ENCODE results near the gene MTCL3.

MTCL3 gene

GRCh38 chr6:127468936-127469335 is 50.2 kb downstream of the MTCL3 start:
- no peak for DNase-seq (ENCODE audit: low read depth)

DNA sequence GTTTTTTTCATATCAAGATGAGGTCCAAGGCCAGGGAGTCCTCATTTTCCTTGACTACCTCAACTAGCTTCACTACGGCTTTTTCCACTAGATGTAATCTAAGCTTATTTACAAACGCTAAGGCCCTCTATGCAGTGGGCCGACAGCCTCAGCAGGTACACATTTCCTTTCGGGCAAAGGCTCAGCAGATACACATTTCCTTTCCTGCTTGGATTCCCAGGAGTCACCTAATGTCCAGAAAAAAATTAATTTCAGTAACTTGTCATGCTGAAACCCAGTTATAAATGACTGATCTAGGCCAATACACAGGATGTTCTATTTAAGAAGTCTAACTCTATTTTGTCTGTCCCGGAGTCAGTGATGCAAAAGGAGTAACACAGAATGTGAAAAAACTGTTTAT is 52.7 kb downstream of the MTCL3 start:
- no peak for DNase-seq (ENCODE audit: low read depth)

DNA sequence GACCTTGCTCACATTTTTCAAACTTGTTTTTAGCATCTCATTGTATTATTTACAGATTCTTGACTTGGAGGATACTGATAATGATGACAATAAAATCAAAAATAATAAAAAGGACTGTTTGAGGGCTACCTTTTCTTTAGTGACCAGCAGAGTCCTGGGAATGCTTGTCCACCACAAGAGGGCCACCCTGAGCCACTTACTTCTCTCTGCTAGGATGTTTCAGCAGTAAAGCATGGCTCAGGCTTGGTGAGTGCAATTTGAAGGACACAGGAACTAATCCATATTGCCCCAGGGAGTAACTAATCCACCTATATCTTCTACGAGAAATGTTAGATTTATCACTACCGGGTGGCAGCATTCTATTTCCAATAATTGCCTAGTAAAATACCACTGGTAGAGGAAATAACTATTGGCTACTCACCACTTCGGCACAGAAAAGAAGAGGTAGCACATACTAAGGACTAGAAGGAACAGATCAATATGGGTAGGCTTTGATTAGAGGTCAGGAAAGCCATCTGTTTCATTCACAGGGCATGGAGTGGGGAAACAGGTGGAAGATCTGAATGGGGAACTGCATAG is 54.2 kb downstream of the MTCL3 start:
- peak; percentile 80 for DNase-seq (ENCODE audit: low read depth)

- DNase-seq (ENCODE audit: low read depth), result peak; percentile 94
Observed at GRCh38 chr6:127464161-127464880, 54.8 kb downstream of the MTCL3 start.

DNA sequence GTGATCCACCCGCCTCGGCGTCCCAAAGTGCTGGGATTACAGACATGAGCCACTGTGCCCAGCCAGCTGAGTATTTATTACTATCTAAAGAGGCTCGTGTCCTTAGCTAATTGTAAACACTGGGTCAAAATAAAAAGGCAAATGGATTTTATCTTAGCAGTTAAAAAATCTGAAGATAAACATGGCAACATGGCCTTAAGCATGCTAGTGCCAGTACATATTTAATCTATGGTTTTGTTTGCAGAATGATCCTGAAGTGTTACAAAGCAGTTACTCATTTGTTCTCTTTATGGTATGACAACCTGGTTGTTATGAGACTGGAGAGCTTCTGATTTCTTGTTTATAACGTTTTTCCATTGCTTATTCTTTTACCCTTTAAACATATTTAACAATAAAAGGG is 56.1 kb downstream of the MTCL3 start:
- no peak for DNase-seq (ENCODE audit: low read depth)

GRCh38 chr6:127462376-127462775 is 56.8 kb downstream of the MTCL3 start:
- peak; percentile 70 for DNase-seq (ENCODE audit: low read depth)

DNA sequence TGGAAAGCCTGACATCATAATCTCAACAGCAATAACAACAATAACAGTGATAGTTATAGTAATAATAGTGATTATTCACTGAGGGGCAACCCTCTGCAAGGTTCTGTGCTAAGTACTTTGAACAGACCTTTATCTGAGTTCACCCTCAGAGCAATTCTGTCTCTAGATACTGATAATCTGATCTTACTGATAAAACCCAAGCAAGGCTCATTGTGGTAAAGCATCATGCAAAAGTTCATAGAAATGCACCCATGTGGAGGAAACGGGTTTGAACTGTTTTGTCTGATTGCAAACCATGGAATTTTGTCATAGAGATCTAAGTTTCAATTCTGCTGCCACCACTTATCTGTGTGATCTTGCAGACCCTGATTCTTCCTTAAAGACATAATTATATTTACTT is 58.7 kb downstream of the MTCL3 start:
- DNase-seq (ENCODE audit: low read depth), result no peak

DNA sequence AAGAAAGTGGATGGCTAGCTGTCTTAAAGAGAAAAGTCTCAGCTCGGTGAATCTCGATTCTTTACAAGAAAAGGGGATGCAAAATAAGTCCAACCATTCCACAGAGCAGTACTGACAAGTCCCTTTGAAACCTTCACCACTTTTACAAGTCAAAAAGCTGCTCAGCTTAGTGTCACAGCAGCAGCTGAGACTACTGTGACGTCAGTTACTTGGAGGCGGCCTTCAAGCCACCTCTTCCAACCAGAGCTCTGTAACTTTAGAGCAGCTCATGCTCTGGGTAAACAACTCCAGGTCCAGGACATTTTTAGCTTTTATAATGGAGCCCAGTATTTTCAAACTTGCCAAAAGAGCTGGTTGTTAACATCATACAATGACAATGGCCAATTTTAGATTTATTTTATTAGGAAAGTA is 59.9 kb downstream of the MTCL3 start, which contains the start of gene KIAA0408:
Gene KIAA0408 (minus strand): TSS at position 159 of the 411 bp plus-strand sequence. CDS start 5,408 bp downstream, outside the sequence.
- peak; percentile 92 for DNase-seq (ENCODE audit: low read depth)

DNA sequence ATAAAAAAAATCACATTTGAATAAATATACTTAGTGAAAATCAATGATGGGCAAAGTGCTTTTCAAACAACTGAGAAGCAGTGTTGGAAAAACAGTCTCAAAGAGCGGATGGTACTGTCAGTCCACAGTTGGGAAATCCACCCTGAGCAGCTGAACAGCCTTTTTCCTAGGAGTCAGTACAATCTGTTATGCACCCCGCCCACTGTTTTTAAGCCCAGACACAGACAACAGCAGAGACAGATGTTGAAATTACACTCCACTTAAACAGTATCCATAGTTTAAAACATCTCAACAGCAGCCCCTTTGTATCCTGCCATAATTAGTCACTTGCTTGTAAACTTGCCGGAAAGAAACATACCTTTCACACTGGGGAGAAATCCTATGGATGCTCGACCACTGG is 60.3 kb downstream of the MTCL3 start:
- DNase-seq (ENCODE audit: low read depth), result peak; percentile 76

DNA sequence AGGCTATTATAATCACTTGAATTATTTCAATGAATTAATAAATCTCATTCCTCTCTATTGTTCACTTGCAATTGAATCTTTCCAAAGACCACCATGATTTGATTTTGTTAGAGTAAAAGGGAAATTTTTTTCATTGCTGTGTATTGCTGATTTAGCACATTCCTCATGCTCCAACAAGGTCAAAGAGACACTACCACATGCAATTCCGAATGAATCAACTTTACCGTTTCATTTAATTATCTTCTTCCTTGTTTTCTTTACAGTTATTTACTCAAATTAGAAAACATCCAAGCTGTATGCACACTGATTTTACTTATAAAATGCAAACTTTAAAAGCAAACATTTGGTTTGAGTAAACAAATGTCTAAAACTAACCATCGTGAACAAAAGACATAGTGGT is 60.9 kb downstream of the MTCL3 start:
- DNase-seq (ENCODE audit: low read depth), result no peak

DNA sequence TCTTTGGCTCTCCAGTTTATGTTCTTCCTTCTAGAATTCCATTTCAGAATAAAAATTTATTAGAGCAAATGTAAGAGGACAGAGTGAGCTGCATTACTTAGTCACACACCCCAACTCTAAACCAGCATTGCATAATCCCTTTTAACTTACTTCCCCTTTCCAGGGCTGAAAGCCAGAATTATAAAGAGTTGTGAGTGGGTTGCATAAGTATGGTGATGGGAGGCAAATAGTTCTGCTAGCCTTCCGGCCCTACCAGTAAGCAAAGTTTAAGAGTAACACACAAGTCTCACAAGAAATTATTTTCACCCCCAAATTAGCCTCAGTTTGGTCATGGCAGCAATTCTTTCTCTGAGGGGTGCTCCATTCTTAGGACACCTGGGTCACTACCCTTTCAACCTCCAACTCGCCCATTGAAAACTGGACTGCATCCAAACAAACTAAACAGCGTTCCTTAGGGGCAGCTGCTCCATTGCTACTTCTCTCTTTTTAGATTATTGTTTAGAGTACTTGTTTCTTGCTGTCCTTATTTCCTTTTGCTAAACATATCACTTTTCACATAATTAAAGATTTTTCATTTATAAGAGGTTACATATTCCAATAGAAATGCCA is 61.6 kb downstream of the MTCL3 start:
- peak; percentile 29 for DNase-seq (ENCODE audit: low read depth)

DNA sequence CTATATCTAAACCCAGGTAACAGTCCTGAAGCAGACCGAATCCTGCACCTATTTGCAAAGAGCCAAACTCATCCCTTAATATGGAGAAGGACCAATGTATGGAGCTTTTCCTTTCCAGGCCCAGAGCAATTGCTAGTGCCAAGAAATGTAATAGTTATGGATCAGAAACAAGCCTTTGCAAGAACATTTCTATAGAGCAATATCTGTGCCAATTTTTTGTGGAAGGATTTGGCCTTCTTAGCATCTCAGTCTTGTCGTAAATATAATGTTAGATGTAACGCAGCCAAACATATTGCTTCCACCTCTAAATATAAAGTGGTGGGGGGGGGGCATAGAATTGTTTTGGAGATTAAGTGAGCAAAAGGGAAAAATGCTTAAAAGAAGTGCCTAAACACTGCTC is 62.7 kb downstream of the MTCL3 start:
- DNase-seq (ENCODE audit: low read depth), result no peak

DNA sequence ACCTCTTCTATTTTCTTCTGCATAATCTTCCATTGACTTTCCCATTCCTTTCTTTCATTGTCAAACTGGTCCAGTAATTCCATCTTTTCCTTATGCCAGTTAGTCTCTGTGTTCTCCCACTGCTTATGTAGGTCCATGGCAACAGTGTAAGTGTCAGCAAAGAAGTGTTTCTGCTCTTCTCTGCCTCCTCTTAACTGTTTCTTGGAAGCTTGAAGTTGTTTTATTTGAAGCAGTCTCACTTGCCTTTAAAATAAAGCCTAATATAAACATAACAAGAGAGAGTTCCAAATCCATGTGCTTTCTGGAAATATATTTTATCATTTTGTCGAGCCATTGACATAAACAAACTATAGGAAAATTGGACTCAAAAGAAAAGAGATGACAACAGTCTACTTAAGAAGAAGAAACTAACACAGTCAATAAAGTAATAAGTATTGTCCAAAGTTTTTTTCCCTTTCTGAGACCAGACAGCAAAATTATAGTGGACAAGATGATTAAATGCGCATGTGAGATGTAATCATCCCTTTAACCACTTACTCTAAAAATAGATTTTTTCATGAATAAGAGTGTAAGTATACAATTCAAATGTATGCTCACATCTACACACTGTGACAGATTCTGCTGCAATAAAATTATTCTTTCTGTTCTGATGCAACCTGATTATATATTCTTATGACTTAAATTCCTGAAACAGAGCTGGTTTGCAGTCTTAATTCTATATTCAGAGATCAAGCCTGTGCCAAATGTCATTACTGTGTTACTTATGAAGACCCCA is 65.1 kb downstream of the MTCL3 start:
- DNase-seq (ENCODE audit: low read depth), result no peak

- no peak for DNase-seq (ENCODE audit: low read depth)
Observed at GRCh38 chr6:127452803-127453202, 66.3 kb downstream of the MTCL3 start.

DNA sequence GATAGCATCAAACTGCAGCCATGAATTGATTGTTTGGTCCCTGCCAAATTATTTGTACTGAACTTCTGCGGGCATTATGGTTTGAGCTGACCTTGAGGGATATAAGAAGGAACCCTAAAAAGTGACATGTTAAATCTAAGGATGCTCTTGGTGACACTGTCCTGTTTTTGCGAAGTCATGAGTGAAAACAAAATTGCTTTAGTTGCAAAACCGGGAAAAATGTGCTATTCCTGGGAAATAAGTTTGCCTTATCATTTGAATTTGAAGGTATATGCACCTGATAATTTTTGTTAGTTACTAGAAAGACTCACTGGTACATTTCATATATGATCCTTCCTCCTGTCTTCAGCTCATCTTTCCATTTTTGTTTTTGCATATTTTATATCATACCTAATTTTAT is 67.7 kb downstream of the MTCL3 start:
- no peak for DNase-seq (ENCODE audit: low read depth)

GRCh38 chr6:127447780-127448179 is 71.4 kb downstream of the MTCL3 start:
- DNase-seq (ENCODE audit: low read depth), result no peak

- peak; percentile 44 for DNase-seq (ENCODE audit: low read depth)
Observed at GRCh38 chr6:127446356-127446755, 72.8 kb downstream of the MTCL3 start.

GRCh38 chr6:127441881-127442280 is 77.3 kb downstream of the MTCL3 start:
- no peak for DNase-seq (ENCODE audit: low read depth)

GRCh38 chr6:127439718-127440117 is 79.4 kb downstream of the MTCL3 start:
- DNase-seq (ENCODE audit: low read depth), result no peak

GRCh38 chr6:127436578-127437110 is 82.5 kb downstream of the MTCL3 start:
- DNase-seq (ENCODE audit: low read depth), result peak; percentile 35

- no peak for DNase-seq (ENCODE audit: low read depth)
Observed at GRCh38 chr6:127435626-127436220, 83.4 kb downstream of the MTCL3 start.
